Measurements from ENCODE around the gene KRCC1. TPM values are rescaled to one million over a fixed set of nuclear protein-coding genes. Genes with fewer than 3 reads are reported as not detected.

KRCC1 gene
- 15.5 and 16.5 TPM in 2 replicates for total RNA-seq
- long read RNA-seq, transcript KRCC1-201 (4 exons, 1,753 nt) = major isoform, 12 of 19 reads
- long read RNA-seq, partial matches to known transcripts = 1 of 19 reads
- long read RNA-seq, other reads (novel, unspliced or antisense) = 6 of 19 reads

- peak within 1 kb of the TSS; percentile 97 for H3K4me3 Mint-ChIP-seq
- peak; percentile 82 for DNase-seq (ENCODE audit: low read depth, low spot score)
- H3K9me3 Mint-ChIP-seq = no peaks in the 10 kb centered on the region
- no peak for TF ChIP-seq CTCF (conservative IDR thresholded peaks at IDR 0.05)
- H3K27ac Mint-ChIP-seq (ENCODE audit: unreplicated experiment) = peak within 1 kb of the TSS; percentile 98
- peaks cover 3% of the 10 kb centered on the region for H3K36me3 Mint-ChIP-seq (ENCODE audit: low read depth)
- peaks cover 31% of the 10 kb centered on the region for H3K4me1 Mint-ChIP-seq
- H3K27me3 Mint-ChIP-seq (ENCODE audit: low read depth) = no peaks in the 10 kb centered on the region
Observed at GRCh38 chr2:88055371-88056128, at the start of gene KRCC1. Gene KRCC1 (minus strand): TSS chr2:88055783. CDS start chr2:88028563, 27,220 bp downstream.

GRCh38 chr2:88100489-88100858 is 44.9 kb upstream of the KRCC1 start:
- no peak overlapping the region for H3K4me3 Mint-ChIP-seq
- H3K27me3 Mint-ChIP-seq (ENCODE audit: low read depth) = no peaks in the 10 kb centered on the region
- TF ChIP-seq CTCF (conservative IDR thresholded peaks at IDR 0.05) = no peak
- H3K36me3 Mint-ChIP-seq (ENCODE audit: low read depth) = no peaks in the 10 kb centered on the region
- no peak for DNase-seq (ENCODE audit: low read depth, low spot score)
- H3K4me1 Mint-ChIP-seq = peaks cover 5% of the 10 kb centered on the region
- H3K27ac Mint-ChIP-seq (ENCODE audit: unreplicated experiment) = peak overlapping the region; percentile 7
- peaks cover 2% of the 10 kb centered on the region for H3K9me3 Mint-ChIP-seq

- peak; percentile 9 for DNase-seq (ENCODE audit: low read depth, low spot score)
- no peak for TF ChIP-seq CTCF (conservative IDR thresholded peaks at IDR 0.05)
Observed at GRCh38 chr2:88099798-88100488, 44.4 kb upstream of the KRCC1 start.

DNA sequence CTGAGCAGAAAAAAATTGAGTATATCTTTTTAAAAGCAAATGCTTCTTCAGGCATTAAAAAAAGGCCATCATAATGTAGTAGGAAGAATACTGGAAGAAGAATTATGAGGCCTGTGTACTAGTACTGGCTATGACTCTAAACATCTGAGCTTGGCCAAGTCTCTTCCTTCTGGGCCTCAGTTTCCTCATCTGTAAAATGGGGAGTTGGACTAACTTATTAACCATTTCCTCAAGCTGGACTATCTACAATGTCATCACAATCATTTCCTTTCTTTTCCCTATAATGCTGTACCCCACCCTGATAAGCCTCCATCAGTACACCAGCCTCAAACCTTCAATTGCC is 42.9 kb upstream of the KRCC1 start:
- Mint-ChIP-seq H3K27ac (ENCODE audit: unreplicated experiment) (no peak overlapping the region), H3K36me3 (ENCODE audit: low read depth) (no peaks in the 10 kb centered on the region), H3K27me3 (ENCODE audit: low read depth) (no peaks in the 10 kb centered on the region), H3K4me1 (peaks cover 14% of the 10 kb centered on the region), H3K4me3 (no peak overlapping the region), H3K9me3 (peaks cover 2% of the 10 kb centered on the region)
- no peak for TF ChIP-seq CTCF (conservative IDR thresholded peaks at IDR 0.05)
- no peak for DNase-seq (ENCODE audit: low read depth, low spot score)

More at GRCh38 chr2:88099798-88100488, 44.4 kb upstream of the KRCC1 start:
- Mint-ChIP-seq H3K4me1 (peaks cover 8% of the 10 kb centered on the region), H3K9me3 (peaks cover 2% of the 10 kb centered on the region), H3K27me3 (ENCODE audit: low read depth) (no peaks in the 10 kb centered on the region), H3K4me3 (no peak overlapping the region), H3K36me3 (ENCODE audit: low read depth) (no peaks in the 10 kb centered on the region), H3K27ac (ENCODE audit: unreplicated experiment) (no peak overlapping the region)

DNA sequence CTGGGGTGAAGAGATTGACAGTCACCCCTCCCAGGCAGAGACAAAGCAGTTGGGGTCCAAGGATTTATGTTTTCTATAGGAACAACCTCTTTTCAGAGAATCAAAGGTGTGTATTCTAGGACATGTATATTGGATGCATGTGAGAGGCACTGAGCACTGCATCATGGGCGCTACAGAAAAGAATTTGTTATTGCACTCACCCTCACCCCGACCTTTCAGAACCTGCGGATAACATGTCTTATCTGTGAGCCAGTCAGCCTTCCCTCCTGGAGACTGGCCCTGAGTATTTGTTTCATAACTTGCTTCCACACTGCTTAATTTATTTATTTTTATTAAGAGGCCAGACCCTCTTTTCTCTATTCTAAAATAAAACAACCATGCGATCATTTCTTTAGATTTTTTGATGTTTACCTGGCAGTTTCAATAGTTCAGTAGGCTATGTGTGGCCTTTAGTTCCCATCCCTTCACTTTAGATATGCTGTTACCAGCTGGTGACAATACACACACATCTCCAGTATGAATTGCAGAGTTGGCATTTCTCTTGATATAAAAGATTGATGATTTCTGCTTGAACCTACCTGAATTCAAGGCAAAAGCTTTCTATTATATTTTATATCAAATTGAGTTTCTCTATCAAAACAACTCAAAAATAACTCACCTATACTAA is 42.4 kb upstream of the KRCC1 start:
- Mint-ChIP-seq H3K27me3 (ENCODE audit: low read depth) (no peaks in the 10 kb centered on the region), H3K27ac (ENCODE audit: unreplicated experiment) (no peak overlapping the region), H3K36me3 (ENCODE audit: low read depth) (no peaks in the 10 kb centered on the region), H3K4me3 (no peak overlapping the region), H3K9me3 (peaks cover 2% of the 10 kb centered on the region), H3K4me1 (peaks cover 14% of the 10 kb centered on the region)
- no peak for TF ChIP-seq CTCF (conservative IDR thresholded peaks at IDR 0.05)
- no peak for DNase-seq (ENCODE audit: low read depth, low spot score)
